A172 (cell line): ENCODE results near the gene ZXDB. TPM values are rescaled to one million over a fixed set of nuclear protein-coding genes. Genes with fewer than 3 reads are reported as not detected.

ENCODE experiments used
- total RNA-seq: library from RNA; depleted of rRNA; stranded (reverse); fragments of >200 nt; shearing (Covaris generic); gene quantifications from 2 replicates; pipeline ENCODE4 v1.2.3, GENCODE V29; 2014; rRNA removed

ZXDB gene
- total RNA-seq, 1 experiment from 2014 or later, result 7.4 TPM

Other genes starting within 250 kb of the ZXDB start
- not detected in 2 replicates for gene NLRP2B, start 88.2 kb downstream of the ZXDB start, total RNA-seq